Stomach smooth muscle (tissue), 2 donors: Measurements from ENCODE around the gene RGR.

Experiments
- H3K27ac ChIP-seq: one replicate; pipeline ENCODE4 v1.7.0; 2013; ENCODE audit warnings: mild to moderate bottlenecking, low read length, inconsistent platforms
- H3K27me3 ChIP-seq, 2 donors: one replicate each; pipeline ENCODE4 v1.7.0; 2013; ENCODE audit warnings: low read length in 2 of 2; ENCODE audit not compliant: insufficient read depth in 2 of 2, control insufficient read depth in 1 of 2
- H3K36me3 ChIP-seq, 2 donors: one replicate each; pipeline ENCODE4 v1.7.0; 2013; ENCODE audit warnings: low read length in 2 of 2; ENCODE audit not compliant: control insufficient read depth in 2 of 2, insufficient read depth in 2 of 2
- H3K4me1 ChIP-seq: one replicate; pipeline ENCODE4 v1.7.0; 2013; ENCODE audit warnings: low read length; ENCODE audit not compliant: control insufficient read depth, insufficient read depth
- H3K4me3 ChIP-seq, 2 donors: one replicate each; pipeline ENCODE4 v1.7.0; 2013; ENCODE audit warnings: low read length in 2 of 2
- H3K9ac ChIP-seq, 2 donors: one replicate each; pipeline ENCODE4 v1.7.0; 2013; ENCODE audit warnings: low read length in 2 of 2, mild to moderate bottlenecking in 1 of 2
- H3K9me3 ChIP-seq, 2 donors: one replicate each; pipeline ENCODE4 v1.7.0; 2013; ENCODE audit warnings: low read length in 2 of 2; ENCODE audit not compliant: control insufficient read depth in 2 of 2
- donor health status: healthy.
- donor health status: Pancreatic carcinoma.

Gene RGR

GRCh38 chr10:84296091-84296981 is 51.5 kb downstream of the RGR start:
- no peaks in the 10 kb centered on the region for H3K4me1 ChIP-seq
- H3K27ac ChIP-seq = no peak overlapping the region
- no peaks in the 10 kb centered on the region for H3K36me3 ChIP-seq
- H3K27me3 ChIP-seq = no peaks in the 10 kb centered on the region
- no peaks in the 10 kb centered on the region for H3K9me3 ChIP-seq
- H3K9ac ChIP-seq = no peak overlapping the region
- H3K4me3 ChIP-seq = no peak overlapping the region

- H3K9ac ChIP-seq = no peak overlapping the region
- no peaks in the 10 kb centered on the region for H3K36me3 ChIP-seq
- no peak overlapping the region for H3K27ac ChIP-seq
- no peaks in the 10 kb centered on the region for H3K4me1 ChIP-seq
- peaks cover 0 to 4% of the 10 kb centered on the region in 2 donors for H3K27me3 ChIP-seq
- H3K9me3 ChIP-seq = no peaks in the 10 kb centered on the region
- H3K4me3 ChIP-seq = no peak overlapping the region
These were observed 53.2 kb downstream of the RGR start for GRCh38 chr10:84298057-84298456.

- no peaks in the 10 kb centered on the region for H3K36me3 ChIP-seq
- H3K9me3 ChIP-seq = no peaks in the 10 kb centered on the region
- H3K27me3 ChIP-seq = peaks cover 3 to 4% of the 10 kb centered on the region in 2 donors
These were observed 57.4 kb downstream of the RGR start for GRCh38 chr10:84302223-84302622.

GRCh38 chr10:84306751-84307384 is 62.0 kb downstream of the RGR start:
- Histone ChIP-seq H3K9me3 (no peaks in the 10 kb centered on the region), H3K9ac (no peak overlapping the region), H3K27me3 (peaks cover 3 to 4% of the 10 kb centered on the region in 2 donors), H3K27ac (no peak overlapping the region), H3K36me3 (no peaks in the 10 kb centered on the region), H3K4me3 (no peak overlapping the region), H3K4me1 (no peaks in the 10 kb centered on the region)

More at GRCh38 chr10:84302223-84302622, 57.4 kb downstream of the RGR start:
- Histone ChIP-seq H3K4me3 (no peak overlapping the region), H3K4me1 (no peaks in the 10 kb centered on the region), H3K27ac (no peak overlapping the region), H3K9ac (no peak overlapping the region)

- no peak overlapping the region for H3K9ac ChIP-seq
- no peaks in the 10 kb centered on the region for H3K9me3 ChIP-seq
- H3K4me1 ChIP-seq = no peaks in the 10 kb centered on the region
- H3K27ac ChIP-seq = no peak overlapping the region
- peaks cover 0 to 3% of the 10 kb centered on the region in 2 donors for H3K27me3 ChIP-seq
- no peak overlapping the region for H3K4me3 ChIP-seq
- H3K36me3 ChIP-seq = no peaks in the 10 kb centered on the region
These were observed 63.2 kb downstream of the RGR start for GRCh38 chr10:84308021-84308420.

- no peak overlapping the region for H3K4me3 ChIP-seq
- peaks cover 0 to 3% of the 10 kb centered on the region in 2 donors for H3K27me3 ChIP-seq
- H3K27ac ChIP-seq = no peak overlapping the region
- H3K36me3 ChIP-seq = no peaks in the 10 kb centered on the region
- H3K9me3 ChIP-seq = no peaks in the 10 kb centered on the region
- no peak overlapping the region for H3K9ac ChIP-seq
- no peaks in the 10 kb centered on the region for H3K4me1 ChIP-seq
These were observed 63.8 kb downstream of the RGR start for GRCh38 chr10:84308481-84309304.
